Heart left ventricle (tissue), 16 donors: ENCODE results near the gene PAX2. TPM values are rescaled to one million over a fixed set of nuclear protein-coding genes. Genes with fewer than 3 reads are reported as not detected.

ENCODE experiments used
- ATAC-seq, 4 donors: fragments of 200-7000 bp; cut with Tn5 transposase; one replicate each; pipeline ENCODE4 v1.9.1; 2020 to 2022; ENCODE audit warnings: moderate library complexity in 4 of 4, mild to moderate bottlenecking in 3 of 4, moderate number of reproducible peaks in 1 of 4
- DNase-seq, 5 donors: peaks; one replicate each; pipeline ENCODE4 v3.0.0-alpha.2; 2020
- H3K27ac ChIP-seq, 12 donors: fragments of 200-600 bp; sonication (generic) in 4 of 12; one replicate each; pipeline versions ENCODE4 v1.5.0 to v1.8.0; 2016 to 2022; ENCODE audit warnings: mild to moderate bottlenecking in 2 of 12
- H3K27me3 ChIP-seq, 9 donors: fragments of 200-600 bp; sonication (generic) in 2 of 9; one replicate each; pipeline versions ENCODE4 v1.5.1 to v1.8.0; 2016 to 2022; ENCODE audit warnings: mild to moderate bottlenecking in 3 of 9
- H3K36me3 ChIP-seq, 9 donors: fragments of 200-600 bp; sonication (generic) in 2 of 9; one replicate each; pipeline versions ENCODE4 v1.5.0 to v1.8.0; 2018 to 2022; ENCODE audit warnings: mild to moderate bottlenecking in 2 of 9
- H3K4me1 ChIP-seq, 12 donors: fragments of 200-600 bp; sonication (generic) in 4 of 12; one replicate each; pipeline versions ENCODE4 v1.5.0 to v1.8.0; 2016 to 2022; ENCODE audit warnings: mild to moderate bottlenecking in 3 of 12
- H3K4me3 ChIP-seq, 12 donors: fragments of 200-600 bp; sonication (generic) in 4 of 12; one replicate each; pipeline versions ENCODE4 v1.5.0 to v1.8.0; 2017 to 2022; ENCODE audit warnings: mild to moderate bottlenecking in 9 of 12, moderate library complexity in 4 of 12
- H3K9me3 ChIP-seq, 12 donors: fragments of 200-600 bp; sonication (generic) in 4 of 12; one replicate each; pipeline versions ENCODE4 v1.5.0 to v1.8.0; 2016 to 2022; ENCODE audit warnings: mild to moderate bottlenecking in 1 of 12
- CTCF ChIP-seq, 12 donors: fragments of 200-600 bp; sonication (generic) in 4 of 12; IDR thresholded peaks; one replicate each; pipeline versions ENCODE4 v1.5.0 to v1.8.0; 2018 to 2022; ENCODE audit warnings: antibody characterized with exemption in 12 of 12, mild to moderate bottlenecking in 5 of 12
- POLR2A ChIP-seq, 2 donors: fragments of 450-650 bp; IDR thresholded peaks; one replicate each; pipeline ENCODE4 v1.6.1; 2017; ENCODE audit warnings: antibody characterized with exemption in 2 of 2, mild to moderate bottlenecking in 2 of 2, moderate library complexity in 2 of 2
- WGBS, 4 donors: extraction: QIAGEN DNeasy Blood & Tissue Kit in 2 of 4; methylation state at CpG; one replicate each; pipeline versions ENCODE4 v1.1.5 to v1.1.7; 2013 to 2018; 5-methylcytosine and 5-hydroxymethylcytosine counted together
- intact Hi-C, 10 donors: fragments of 100-400 bp; cut with DNase I; formaldehyde crosslinking; loops; one replicate each; pipeline versions ENCODE4 v1.11.1 to v1.14.2; 2022
- polyA plus RNA-seq, 2 donors: library from polyadenylated mRNA; stranded (reverse); fragments of 200-250 nt; gene quantifications; one replicate each; pipeline ENCODE4 v1.2.3, GENCODE V29; 2013
- total RNA-seq, 9 donors: library from RNA; depleted of rRNA in 2 of 9; stranded (reverse); fragments of >200 nt in 2 of 9; fragmentation: NEBNext Ultra II Directional in 3 of 9; extraction: Animal tissue kit (Norgen Biotek cat#: 25700) in 3 of 9; gene quantifications; one replicate each; pipeline versions ENCODE4 v1.1.0 to v1.2.4, GENCODE V29; 2016 to 2023
- donor health status: ischemic (EF 13 %, LVEDD 7.1; RV severe dilation, severe dysfunction).
- donor health status: healthy with polysubstance abuse.
- donor health status: DM: no; HTN: yes; CAD: no.
- donor health status: DM: no; HTN: no; CAD: no.
- donor health status: ischemic (EF 25% LVEDD 6.9; RV normal size, moderate dysfunction).
- donor health status: ischemic (EF 25% LVEDD 5.7; RV mildly dilated, moderate dysfunction).
- donor health status: healthy.
- donor health status: DM: yes; HTN: yes; CAD: no.
- donor health status: ischemic (EF 35%, LVEDD 5.7; RV mildly dilated, moderate dysfunction).
- donor health status: nonischemic (EF 11% LVEDD 7.7; RV severe dilation, severe dysfunction).
- donor health status: DM: yes; HTN: yes; CAD: no.
- donor health status: PGD.
- donor health status: ischemic (EF 29% LVEDD 5.4; RV normal size, mild dysfunction).
- donor health status: nonischemic (EF 23%, LVEDD 6.1; RV moderate dilation, normal function).

The PAX2 gene
- total and polyA plus RNA-seq, 11 donors: not detected

- WGBS, 4 donors: 21 to 38% (median 35%) methylated on average over 5 of the region's 5 CpGs
- intact Hi-C loops: no loop called here
- Histone ChIP-seq H3K27ac (no peak overlapping the region), H3K4me3 (no peak overlapping the region), H3K9me3 (no peaks in the 10 kb centered on the region), H3K4me1 (peaks cover 0 to 22% (median 6%) of the 10 kb centered on the region in 12 donors), H3K27me3 (peaks cover 43 to 99% (median 80%) of the 10 kb centered on the region in 9 donors), H3K36me3 (no peaks in the 10 kb centered on the region)
- ATAC-seq (no peak), DNase-seq (no peak)
- TF ChIP-seq CTCF (IDR thresholded peaks at IDR 0.05): no peak
- no peak for TF ChIP-seq POLR2A (IDR thresholded peaks at IDR 0.05)
Measured at GRCh38 chr10:100725071-100725471, 20.3 kb upstream of the PAX2 start.

DNA sequence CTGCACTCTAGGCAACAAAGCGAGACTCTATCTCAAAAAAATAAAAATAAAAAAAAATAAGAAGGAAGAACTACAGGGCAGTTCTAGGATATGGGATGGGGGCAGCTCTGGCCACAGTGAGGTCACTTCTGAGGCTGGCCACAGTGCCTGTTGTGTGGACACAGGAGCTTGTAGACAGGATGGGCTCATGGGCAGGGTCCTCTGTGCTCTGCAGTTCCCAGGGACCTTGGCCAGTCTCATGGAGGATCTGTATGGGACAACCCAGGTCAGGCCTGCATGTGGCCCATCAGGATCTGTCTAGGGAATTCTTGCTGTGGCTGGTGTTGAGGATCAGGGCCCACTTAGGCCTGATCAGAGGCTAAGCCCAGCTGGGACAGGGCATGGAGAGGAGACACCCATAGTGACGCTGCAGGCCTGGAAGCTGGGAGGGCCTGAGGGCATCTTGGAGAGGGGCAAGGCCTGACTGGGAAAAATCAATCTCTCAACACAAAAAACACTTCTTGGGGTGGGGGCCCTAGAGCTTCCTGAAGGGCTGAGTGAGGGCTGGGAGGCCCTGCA is 19.4 kb upstream of the PAX2 start:
- Histone ChIP-seq H3K27me3 (peaks cover 47 to 99% (median 89%) of the 10 kb centered on the region in 9 donors), H3K4me1 (peaks cover 0 to 31% (median 14%) of the 10 kb centered on the region in 12 donors), H3K36me3 (no peaks in the 10 kb centered on the region), H3K4me3 (no peak overlapping the region), H3K9me3 (no peaks in the 10 kb centered on the region), H3K27ac (no peak overlapping the region)
- DNase-seq (no peak), ATAC-seq (no peak)
- 87 to 96% (median 94%) methylated on average over 2 of the region's 2 CpGs for WGBS, 4 donors
- TF ChIP-seq POLR2A (IDR thresholded peaks at IDR 0.05) (no peak), CTCF (IDR thresholded peaks at IDR 0.05) (no peak)
- intact Hi-C loops: no loop called here

GRCh38 chr10:100727808-100728207 is 17.6 kb upstream of the PAX2 start:
- Histone ChIP-seq H3K27me3 (peaks cover 49 to 100% (median 92%) of the 10 kb centered on the region in 9 donors), H3K9me3 (no peaks in the 10 kb centered on the region), H3K27ac (no peak overlapping the region), H3K36me3 (no peaks in the 10 kb centered on the region), H3K4me1 (peaks cover 0 to 37% (median 15%) of the 10 kb centered on the region in 12 donors), H3K4me3 (no peak overlapping the region)
- no peak for DNase-seq
- no peak for TF ChIP-seq POLR2A (IDR thresholded peaks at IDR 0.05)
- no peak for TF ChIP-seq CTCF (IDR thresholded peaks at IDR 0.05)
- no peak for ATAC-seq
- intact Hi-C loops: no loop called here

DNA sequence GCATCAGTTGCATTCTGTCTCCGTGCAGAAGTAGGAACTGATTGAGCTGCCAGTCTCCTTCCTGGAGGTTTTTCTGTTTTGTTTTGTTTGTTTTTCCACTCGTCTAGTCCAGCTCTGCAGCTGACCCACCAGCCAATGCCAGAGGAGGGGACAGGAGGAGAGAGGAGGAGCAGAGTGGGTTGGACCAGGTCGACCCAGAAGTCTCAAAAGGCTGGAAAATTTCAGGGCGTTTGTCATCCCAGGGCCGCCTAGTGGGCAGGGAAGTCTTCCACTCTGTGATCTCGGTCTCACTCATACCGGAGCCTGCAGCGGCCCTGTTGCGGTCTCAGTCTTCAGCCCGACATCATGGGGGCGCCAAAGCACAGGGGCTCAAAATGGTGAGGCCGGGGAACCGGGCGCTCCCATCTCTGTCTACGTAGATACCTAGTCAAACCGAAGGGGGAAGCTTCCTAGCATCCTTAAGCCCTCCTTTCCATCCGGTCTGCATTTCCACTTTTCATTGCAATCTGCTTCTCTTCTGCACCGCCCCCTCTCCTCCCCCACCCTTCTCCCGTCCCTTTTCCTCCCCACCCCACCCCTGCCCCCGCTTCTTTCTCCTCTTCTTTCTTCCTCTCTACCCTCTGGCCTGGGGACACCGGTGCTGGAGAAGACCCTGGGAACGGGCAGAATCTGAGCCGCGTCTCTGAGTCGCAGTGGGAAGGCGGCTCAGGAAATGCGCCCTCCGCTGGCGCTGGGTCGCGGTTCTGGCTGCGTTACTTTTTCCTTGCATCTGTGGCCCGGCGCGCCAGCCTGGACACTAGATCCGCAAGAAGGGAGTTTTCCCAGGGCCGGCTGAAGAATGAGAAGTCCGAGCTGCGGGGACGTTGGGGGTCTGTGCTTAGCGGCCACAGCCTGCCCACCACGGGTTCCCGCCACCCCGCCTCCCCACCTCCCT is 16.2 kb upstream of the PAX2 start:
- no peaks in the 10 kb centered on the region for H3K9me3 ChIP-seq
- H3K36me3 ChIP-seq: no peaks in the 10 kb centered on the region
- H3K27ac ChIP-seq: no peak overlapping the region
- ATAC-seq (peak in 1 of 4 donors; percentile 16), DNase-seq (no peak)
- TF ChIP-seq CTCF (IDR thresholded peaks at IDR 0.05) (peak in 5 of 12 donors; percentile 11 to 41 (median 23)), POLR2A (IDR thresholded peaks at IDR 0.05) (no peak)
- intact Hi-C loops: no loop called here
- peaks cover 55 to 100% (median 92%) of the 10 kb centered on the region in 9 donors for H3K27me3 ChIP-seq
- H3K4me3 ChIP-seq: peak overlapping the region in 9 of 12 donors; percentile 1 to 38 (median 22)
- peaks cover 0 to 32% (median 15%) of the 10 kb centered on the region in 12 donors for H3K4me1 ChIP-seq
- 1 to 2% (median 1%) methylated on average over 40 to 44 of the region's 44 CpGs for WGBS, 4 donors
